Right renal cortex interstitium (tissue), 3 donors: ENCODE measurements around the gene DCXR. TPM values are rescaled to one million over a fixed set of nuclear protein-coding genes. Genes with fewer than 3 reads are reported as not detected.

Source experiments
- DNase-seq, 3 donors: peaks; one replicate each; pipeline ENCODE4 v3.0.0-alpha.2; 2013; ENCODE audit warnings: low read depth in 3 of 3, low spot score in 2 of 3
- polyA plus RNA-seq, 3 donors: library from polyadenylated mRNA; unstranded; fragments of 120-200 nt; gene quantifications; one replicate each; pipeline ENCODE4 v1.2.1, GENCODE V29; 2013; ENCODE audit not compliant: insufficient read length in 3 of 3

The DCXR gene
- polyA plus RNA-seq, 3 donors, result 79.3 to 90.0 (median 89.4) TPM

DNA sequence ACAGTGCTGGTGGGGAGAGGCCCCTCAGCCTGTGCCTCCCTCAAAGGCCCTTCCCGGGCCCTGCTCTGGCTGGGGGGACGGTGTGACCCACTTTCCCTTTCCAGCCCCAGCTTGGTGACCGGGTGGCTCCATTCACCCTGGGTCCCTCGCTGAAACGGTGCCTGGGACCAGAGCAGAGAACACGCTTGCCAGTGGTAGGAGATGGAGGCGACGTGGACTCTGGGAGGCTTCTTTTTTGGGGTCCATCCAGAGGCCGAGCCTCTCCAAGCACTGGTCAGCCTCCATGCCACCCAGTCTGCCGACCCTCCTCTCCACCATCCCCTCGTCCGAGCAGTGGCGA, 22.6 kb downstream of the DCXR start:
- no peak for DNase-seq

DNA sequence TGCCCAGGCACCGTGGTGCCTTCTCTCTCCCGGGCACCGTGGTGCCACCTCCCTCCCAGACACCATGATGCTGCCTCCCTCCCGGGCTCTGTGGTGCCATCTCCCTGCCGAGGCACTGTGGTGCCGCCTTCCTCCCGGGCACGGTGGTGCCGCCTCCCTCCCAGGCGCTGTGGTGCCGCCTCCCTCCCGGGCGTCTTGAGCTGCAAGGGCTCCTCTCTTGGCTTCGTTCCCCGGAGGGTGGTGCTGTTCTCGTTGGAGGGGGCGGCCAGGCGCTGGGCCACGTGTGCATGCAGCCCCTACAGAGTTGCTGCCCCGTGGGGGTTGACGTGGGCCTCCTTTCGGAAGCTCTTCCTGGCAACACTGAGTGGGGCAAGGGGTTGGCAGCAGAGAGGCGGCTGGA, 23.1 kb downstream of the DCXR start:
- no peak for DNase-seq

DNA sequence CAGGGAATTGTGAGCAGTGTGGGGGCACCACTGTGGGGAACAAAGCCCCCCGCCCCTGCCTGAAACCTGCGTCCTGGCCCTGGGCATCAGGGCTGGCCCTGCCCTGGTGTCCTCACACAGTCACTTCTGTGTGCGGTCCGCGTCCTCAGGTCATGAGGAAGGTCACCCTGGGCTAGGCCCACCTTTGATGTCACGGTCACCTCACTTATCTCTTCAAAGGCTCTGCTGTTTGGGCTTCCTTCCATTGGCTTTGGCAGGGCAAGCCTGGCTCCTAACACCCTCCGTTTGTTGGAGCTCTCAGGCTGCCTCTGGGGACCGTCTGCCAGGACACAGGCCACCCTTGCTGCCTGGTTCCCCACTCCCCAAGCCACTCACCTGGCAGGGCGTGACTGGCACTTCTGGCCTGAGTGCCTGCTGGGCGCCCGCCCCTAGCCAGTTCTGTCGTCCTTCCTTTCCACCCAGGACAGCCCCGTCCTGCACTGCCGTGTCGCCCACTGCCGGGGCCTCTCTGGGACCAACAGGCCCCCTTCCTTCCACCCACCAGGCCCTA, 23.6 kb downstream of the DCXR start:
- no peak for DNase-seq

DNA sequence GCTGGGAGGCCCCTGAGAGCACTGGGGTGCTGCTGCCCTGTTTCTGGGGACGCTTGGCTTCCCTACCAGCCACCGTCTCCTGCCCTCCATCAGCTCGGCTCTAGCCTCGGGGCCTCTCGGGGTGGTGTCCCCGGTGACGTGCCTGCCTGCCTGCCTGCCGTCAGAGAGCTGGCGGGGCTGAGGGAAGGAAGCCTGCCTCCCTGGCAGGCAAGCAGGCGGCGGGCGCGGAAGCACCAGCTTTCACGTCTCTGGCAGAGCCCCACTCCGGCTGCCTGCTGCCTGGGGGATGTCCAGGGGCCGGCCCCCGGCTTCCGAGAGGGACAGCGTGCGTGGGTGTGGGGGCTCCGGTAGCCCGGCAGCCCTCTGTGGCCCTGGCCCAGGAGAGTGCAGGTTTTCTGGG, 24.2 kb downstream of the DCXR start:
- no peak for DNase-seq

DNA sequence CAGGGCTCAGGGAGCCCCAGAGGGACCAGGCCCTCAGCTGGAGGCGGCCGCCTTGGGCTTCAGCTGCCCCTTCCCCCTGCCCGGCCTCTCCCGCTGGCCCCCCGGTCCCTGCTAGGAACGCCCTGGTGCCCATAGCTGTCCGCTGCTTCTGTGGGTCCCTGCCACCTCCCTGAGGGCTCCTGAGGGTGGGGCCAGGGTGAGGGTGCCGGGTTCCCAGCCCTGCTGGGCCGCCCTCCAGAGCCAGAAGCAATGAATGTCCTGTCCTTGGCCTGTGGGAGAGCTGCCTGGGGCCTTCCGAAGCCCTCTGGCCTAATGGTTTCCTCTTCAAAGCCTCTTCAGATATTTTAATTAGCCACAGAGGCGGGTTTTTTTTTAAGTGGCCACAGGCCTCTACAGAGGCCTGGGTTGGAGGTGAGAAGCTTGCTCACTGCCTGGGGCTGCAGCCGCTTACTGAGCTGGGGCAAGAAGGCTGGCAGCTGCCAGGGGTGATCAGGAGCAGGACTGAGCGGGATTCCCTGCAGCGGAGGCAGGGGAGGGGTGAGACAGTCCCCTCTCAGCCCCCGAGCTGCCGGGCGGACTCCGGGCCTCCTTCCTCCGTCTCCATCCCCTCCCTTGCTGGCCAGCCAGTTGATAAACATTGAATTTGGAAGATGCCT, 24.7 kb downstream of the DCXR start:
- no peak for DNase-seq

DNA sequence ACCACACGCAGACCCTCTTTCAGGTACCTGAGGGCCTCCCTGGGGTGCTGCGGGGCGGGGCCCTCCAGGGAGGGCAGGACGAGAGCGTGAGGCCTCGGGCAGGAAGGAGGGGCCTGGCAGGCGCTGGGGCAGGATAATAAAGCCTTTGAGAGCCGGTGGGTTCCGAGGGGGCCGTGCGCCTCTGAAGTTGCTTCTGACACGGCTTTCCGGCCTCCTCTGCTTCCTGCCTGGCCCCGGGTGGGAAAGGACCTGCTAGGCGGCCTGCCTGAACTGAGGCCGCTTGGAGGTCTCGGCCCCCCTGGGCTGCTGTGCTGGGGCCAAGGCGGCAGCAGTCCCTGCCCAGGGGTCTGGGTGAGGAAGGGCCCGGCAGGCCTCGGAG, 25.2 kb downstream of the DCXR start:
- DNase-seq, result no peak

DNA sequence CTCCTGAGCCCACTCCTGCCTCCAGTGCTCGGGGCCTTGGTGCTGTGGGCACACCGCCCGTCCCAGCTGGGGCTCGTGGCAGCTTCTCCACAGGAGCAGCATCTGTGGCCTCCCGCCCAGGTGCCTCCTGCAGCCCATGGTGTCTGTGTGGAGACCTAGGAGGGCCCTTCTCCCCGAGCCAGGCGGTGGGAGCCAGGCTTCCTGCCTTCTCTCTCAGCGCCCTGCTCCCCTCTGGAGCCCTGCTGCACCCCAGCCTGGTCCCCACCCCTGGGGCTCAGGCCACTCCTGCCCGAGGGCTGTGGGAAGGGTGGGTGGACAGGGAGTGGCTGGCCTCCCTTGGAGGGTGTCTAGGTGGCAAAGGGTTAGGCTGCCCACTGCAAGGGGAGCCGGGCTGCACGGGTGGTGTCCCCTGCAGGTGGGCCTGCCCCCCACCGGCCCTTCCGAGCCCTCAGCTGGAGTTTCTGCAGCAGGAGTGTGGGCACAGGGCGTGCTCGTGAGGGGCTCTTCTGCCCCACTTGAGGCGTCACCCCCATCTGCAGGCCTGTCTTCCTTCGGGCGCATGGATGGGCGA, 25.8 kb downstream of the DCXR start:
- no peak for DNase-seq

DNA sequence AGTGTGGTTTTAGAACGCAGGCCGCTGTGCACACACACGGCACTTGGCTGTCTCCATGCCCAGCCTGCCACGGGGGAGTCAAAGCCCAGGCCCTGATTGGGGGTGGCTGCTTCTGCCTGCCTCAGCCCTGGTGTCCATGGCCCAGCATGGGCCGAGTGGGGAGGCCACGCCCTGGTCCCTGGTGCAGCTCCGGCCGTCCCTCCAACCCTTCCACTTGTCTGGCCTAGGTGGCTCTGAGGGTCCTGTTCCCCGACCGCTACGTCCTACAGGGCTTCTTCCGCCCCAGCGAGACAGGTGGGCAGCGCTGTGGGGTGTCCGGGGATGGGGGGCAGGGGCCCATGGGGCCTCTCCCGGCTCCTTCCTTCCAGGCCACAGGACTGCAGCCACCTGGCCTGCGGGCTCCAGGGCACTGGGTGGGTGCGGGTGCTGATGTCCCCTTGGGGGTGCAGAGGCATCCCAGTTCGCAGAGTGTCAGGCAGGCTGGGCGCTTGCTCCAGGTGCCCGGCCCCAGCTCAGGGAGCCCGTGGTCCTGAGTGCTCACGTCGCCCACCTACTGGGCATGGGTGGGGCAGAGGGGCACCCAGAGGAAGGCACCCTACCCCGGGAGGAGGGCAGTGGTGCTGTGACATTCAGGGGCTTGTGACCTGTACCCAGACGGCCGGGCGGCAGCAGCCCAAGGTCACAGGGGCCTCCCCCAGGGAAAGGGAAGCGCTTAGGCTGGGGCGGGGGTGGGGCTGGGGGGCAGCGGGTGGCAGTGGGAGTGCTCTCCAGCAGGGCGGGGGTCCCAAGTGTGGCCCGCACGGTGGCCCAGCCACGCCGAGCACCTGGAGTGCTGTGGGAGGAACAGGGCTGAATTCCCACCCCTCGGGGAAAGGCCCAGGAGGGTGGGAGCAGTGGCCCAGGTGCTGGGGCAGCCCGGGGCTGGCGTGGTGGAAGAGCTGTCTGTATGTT, 26.6 kb downstream of the DCXR start:
- no peak for DNase-seq

DNA sequence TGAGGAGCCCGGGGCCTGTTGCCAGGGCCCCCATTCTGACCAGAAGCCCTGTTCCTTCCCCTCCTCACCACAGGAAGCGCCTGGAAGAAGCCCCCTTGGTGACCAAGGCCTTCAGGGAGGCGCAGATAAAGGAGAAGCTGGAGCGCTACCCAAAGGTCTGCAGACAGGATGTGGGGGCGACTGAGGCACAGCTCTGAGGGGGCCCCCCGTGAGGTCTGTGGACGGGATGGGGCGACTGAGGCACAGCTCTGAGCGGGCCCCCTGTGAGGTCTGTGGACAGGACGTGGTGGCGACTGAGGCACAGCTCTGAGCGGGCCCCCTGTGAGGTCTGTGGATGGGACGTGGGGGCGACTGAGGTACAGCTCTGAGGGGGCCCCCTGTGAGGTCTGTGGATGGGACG, 28.1 kb downstream of the DCXR start:
- DNase-seq, result no peak

DNA sequence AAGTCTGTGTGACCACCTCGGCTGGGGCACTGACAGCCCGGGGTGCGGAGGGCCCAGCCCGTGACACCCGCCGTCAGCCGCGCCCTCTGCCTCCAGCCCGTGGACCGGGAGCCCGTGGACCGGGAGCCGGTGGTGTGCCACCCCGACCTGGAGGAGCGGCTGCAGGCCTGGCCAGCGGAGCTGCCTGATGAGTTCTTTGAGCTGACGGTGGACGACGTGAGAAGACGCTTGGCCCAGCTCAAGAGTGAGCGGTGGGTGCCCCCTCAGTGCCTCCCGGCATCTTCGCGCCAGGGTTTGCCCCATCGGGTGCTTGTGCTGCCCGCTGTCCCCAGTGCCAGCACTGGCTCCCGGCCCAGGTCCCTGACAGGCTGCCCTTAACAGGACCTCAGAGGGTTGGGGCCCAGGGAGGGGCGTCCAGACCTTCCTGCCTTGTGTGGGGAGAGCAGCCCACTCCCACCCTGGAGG, 28.5 kb downstream of the DCXR start:
- no peak for DNase-seq

DNA sequence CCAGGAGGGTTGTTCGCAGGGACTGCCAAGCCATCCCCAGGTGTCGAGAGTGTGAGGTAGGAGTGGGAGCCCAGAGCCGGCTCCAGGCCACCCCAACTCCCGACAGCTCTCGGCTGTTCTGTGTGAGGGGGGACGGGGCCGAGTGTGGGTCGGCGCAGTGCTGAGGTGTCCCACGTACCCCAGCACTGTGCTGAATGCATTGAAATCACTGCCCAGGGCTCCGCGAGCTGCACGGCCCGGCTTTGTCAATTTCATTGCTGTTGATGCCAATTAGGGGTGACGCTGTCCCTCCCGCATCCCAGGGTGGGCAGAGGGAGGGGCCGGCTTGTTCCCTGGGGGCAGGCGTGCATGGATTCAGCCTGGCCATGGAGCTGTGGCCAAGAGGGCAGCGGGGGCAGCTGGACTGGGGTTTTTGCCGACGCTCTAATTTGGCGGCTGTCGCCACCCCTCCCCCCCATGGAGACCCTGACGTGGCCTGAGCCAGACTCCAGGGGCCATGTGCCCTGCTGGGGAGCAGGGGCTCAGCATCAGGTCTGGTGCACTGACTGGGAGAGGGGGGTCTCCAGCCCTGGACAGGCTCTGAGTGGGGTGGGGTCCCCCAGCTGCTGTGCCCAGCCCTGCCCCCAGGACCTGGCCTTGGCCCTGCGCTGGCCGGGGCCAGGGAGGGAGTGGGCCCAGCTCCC, 29.1 kb downstream of the DCXR start:
- no peak for DNase-seq

DNA sequence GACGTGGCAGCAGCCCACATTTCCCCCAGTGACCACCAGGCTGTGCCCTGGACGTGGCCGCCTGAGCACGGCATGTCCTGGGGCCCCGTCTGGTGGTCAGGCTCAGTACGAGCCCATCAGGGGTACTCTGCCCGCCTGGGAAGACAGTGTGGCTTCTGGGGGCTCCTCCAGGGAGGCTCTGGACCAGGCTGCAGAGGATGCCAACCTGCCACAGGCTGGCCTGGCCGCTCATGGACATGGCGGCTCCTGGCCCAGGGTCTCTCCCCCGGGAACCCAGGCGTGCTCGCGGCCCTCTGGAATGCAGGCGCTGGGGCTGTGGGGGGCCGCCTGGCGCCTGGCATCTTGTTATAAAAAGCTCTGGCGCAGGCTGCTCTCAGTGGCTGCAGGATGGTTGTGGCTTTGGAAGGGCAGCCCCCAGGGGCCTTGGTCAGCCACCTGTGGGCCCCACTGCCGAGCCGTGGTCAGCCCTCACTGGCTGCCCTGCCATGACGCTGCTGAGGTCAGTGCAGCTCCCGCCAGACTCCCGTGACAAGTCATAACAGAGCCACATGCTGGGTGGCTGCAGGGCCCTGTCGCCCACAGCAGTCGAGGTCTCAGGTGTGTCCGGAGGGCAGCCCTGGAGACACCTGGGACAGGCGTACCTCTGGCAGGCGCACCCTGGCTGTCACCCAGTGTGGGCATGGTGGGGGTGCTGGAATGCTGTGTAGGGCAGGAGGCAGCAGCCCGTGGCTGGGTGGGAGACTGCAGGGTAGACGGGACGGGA, 29.8 kb downstream of the DCXR start:
- no peak for DNase-seq

DNA sequence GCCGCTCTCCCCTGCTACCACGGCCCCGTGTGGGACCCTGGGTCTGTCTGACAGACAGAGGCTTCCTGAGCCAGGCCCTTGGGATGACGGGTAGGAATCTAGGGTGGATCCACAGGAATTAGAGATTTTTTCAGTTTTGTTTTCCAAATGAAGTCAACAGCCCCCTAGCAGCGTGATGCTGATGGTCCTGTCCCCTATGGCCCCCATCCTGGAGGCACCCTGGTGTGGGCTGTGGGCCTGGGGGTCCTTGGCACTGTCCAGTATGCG, 30.3 kb downstream of the DCXR start:
- no peak for DNase-seq

DNA sequence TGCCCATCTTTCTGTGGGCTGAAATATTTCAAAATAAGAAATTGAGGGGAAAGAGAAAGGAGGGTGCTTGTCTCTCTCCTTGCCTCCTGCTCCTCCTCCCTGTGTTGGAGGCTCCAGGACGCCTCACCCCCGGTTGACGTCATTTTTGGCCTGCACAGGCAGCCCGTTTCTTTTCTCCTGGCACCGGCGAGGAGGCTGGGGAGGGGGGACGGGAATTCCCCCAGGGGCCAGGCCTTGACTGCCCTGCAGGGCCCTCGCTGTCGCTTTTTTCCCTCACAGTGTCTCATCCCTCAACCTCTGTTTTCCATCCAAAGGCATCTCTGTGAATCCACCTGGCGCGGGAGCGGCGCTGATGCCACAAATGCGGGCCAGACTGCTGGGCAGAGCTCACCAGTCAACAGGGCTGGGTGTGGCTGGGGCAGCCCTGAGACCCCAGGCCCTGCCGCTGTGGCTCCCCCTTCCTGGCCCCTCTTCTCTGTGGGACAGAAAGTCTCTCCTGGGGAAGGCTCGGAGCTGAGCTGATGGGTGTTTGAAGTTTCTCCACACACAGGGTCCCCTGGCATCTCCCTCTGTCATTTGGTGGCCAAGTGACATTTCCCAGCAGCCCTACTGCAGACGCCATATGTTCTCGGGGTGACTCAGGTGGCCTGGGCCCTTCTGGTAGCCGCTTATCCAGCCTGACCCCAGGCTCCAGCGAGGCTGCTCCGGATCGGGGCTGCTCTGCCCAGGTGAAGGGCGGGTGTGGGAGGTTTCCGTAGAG, 30.8 kb downstream of the DCXR start:
- no peak for DNase-seq

DNA sequence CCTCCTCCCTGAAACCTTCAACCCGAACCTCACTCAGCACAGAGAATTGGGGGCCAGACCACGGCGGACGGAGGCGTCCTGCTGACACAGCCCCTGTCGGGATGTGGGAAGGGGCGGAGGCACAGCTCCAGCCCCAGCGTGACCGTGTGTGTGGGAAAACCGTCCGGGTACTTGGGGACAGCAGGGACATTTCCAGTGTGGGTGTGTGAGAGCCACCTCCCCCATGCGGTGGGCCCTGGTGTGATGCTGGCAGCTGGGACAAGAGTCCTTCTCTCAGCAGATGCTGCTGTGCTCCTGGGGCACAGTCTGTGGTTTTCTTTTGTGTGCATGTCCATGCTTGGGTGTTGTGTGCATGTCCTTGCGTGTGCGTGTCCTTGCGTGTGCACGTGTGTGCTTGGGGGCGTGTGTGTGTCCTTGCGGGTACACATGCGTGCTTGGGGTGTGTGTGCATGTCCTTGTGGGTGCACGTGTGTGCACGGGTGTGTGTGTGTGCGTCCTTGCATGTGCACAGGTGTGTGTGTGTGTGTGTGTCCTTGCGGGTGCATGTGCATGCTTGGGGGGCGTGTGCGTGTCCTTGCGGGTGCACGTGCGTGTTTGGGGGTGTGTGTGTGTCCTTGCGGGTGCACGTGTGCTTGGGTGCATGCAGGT, 31.7 kb downstream of the DCXR start:
- no peak for DNase-seq

DNA sequence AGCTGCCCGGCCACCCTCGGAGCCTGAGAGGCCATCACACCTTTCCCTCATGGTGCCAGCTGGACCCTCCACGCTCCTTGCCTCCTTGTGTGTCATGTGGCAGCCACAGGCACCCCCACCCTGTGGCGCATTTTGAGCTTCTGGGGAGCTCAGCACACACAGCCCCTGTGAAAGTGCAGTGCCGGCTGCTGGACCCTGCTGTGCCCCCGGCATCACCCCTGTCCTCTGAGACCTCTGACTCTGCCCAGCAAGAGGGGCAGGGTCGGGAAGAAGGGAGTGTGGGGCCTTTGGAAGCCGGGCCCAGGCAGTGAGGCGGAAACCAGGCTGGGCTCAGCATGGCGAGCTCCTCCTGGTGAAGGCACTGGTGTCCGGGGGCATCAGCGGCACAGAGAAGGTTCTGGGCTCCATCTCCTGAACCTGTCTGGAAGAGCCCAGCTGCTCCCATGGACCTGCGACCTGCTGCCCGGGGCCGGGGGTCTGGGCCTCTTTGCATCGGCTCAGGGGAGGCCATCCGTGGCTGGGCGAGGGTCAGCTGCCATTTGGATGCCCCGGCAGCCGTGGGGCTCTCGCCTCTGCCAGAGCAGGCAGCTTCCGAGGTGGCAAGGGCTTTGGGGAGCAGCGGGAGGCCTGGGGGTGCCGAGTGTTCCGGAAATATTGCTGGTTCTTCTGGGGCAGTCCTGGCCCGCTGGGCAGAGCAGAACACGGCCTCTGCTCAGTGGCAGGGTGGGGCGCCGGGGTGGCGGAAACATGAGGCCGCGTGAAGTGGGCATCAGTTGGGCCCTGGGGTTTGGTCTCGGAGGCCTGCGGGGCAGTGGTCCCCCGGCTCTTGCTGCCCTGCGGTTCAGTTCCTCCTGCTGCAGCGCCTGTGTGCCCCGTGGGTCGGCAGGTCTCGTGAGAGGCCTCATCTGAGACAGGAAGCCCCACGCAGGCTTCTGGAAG, 32.7 kb downstream of the DCXR start:
- no peak for DNase-seq

DNA sequence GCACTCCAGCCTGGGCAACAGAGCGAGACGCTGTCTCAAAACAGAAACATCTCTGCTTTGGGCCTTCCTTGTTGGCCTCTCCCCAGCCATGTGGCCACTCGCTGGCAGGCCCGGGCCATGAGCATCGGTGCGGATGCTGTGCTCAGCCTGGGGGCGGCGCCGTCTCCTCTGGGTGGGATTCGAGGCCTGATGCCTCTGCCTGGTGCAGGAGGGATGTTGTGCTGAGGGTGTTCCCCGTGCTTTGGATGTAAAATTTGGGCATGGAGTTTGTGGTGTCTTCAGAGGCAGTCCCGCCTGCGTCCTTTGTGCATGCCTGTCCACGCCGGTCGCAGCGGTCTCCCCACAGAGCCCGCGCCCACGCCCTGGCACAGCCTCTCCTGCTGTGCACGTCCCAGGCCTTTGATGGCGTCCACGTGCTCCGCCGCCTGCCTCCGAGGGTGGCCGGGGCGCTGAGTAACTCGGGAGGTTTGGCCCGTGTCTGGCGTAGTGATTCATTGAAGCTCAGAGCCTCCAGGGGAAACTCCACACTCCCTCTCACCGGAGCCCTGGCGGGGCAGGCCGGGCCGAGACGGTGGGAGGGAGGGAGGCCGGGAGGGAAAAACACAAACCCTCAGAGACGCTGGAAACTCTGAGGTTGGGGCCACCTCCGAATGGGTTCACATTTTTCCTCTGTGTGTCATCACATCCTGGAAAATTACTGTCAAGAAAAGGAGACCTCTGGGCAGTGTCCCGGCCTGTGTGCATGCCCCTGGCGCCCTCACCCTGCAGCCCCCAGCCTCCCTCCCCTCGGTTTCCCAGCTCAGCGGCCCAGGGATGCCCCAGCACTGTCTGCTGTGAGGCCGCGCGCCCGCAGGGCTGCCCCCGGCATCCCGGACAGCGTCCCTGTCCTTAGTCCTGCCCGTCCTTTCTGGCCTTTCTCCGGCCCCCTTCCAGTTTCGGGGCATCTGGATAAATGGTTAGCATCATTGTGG, 33.8 kb downstream of the DCXR start:
- no peak for DNase-seq
